Right lobe of liver (tissue), 6 donors: ENCODE results near the gene KIF14. TPM values are rescaled to one million over a fixed set of nuclear protein-coding genes. Genes with fewer than 3 reads are reported as not detected.
A peak's percentile ranks its signal among the peaks of the same experiment; 100 is the strongest.

Experiments used
- ATAC-seq, 4 donors: fragments of 200-7000 bp; cut with Tn5 transposase; one replicate each; pipeline ENCODE4 v1.9.1; 2020; ENCODE audit warnings: mild to moderate bottlenecking in 4 of 4, moderate library complexity in 4 of 4
- DNase-seq, 3 donors: peaks; one replicate each; pipeline ENCODE4 v3.0.0-alpha.2; 2020
- H3K27ac ChIP-seq, 3 donors: fragments of 200-600 bp; one replicate each; pipeline ENCODE4 v1.8.0; 2022
- H3K27me3 ChIP-seq, 2 donors: fragments of 200-600 bp; one replicate each; pipeline ENCODE4 v1.8.0; 2022
- H3K36me3 ChIP-seq, 4 donors: fragments of 200-600 bp; sonication (generic) in 1 of 4; one replicate each; pipeline versions ENCODE4 v1.5.1 to v1.8.0; 2017 to 2022; ENCODE audit warnings: control low read depth in 1 of 4
- H3K4me1 ChIP-seq, 4 donors: fragments of 200-600 bp; sonication (generic) in 1 of 4; one replicate each; pipeline versions ENCODE4 v1.5.1 to v1.8.0; 2017 to 2022; ENCODE audit warnings: control low read depth in 1 of 4
- H3K4me3 ChIP-seq, 3 donors: fragments of 200-600 bp; one replicate each; pipeline ENCODE4 v1.8.0; 2022
- H3K9me3 ChIP-seq, 4 donors: fragments of 200-600 bp; sonication (generic) in 1 of 4; one replicate each; pipeline versions ENCODE4 v1.5.1 to v1.8.0; 2017 to 2022; ENCODE audit warnings: control low read depth in 1 of 4
- CTCF ChIP-seq, 4 donors: fragments of 200-600 bp in 3 of 4; fragments of 450-650 bp in 1 of 4; IDR thresholded peaks; one replicate each; pipeline versions ENCODE4 v1.5.1 to v1.8.0; 2016 to 2022; ENCODE audit warnings: antibody characterized with exemption in 4 of 4, mild to moderate bottlenecking in 2 of 4
- POLR2A ChIP-seq: fragments of 450-650 bp; IDR thresholded peaks from one replicate; pipeline ENCODE4 v1.6.1; 2017; ENCODE audit warnings: antibody characterized with exemption, mild to moderate bottlenecking
- WGBS: methylation state at CpG from one replicate; pipeline ENCODE4 v1.1.6; 2018; ENCODE audit warnings: low coverage, low lambda C conversion rate; ENCODE audit not compliant: insufficient coverage; ENCODE audit errors: missing lambda C conversion rate; 5-methylcytosine and 5-hydroxymethylcytosine counted together
- intact Hi-C, 2 donors: fragments of 100-400 bp; cut with DNase I; formaldehyde crosslinking; loops; one replicate each; pipeline versions ENCODE4 v1.11.2 to v1.14.1; 2022
- total RNA-seq, 6 experiments: library from RNA; depleted of rRNA in 2 of 6; stranded (reverse); fragments of >200 nt in 2 of 6; fragmentation: NEBNext Ultra II Directional in 3 of 6; extraction: Animal tissue kit (Norgen Biotek cat#: 25700) in 3 of 6; gene quantifications; one replicate each; pipeline versions ENCODE4 v1.1.0 to v1.2.4, GENCODE V29; 2016 to 2023
- donor health status: DM: no; HTN: yes; CAD: no.
- donor health status: DM: no; HTN: no; CAD: no.
- donor health status: DM: no; HTN: no; CAD: no.
- donor health status: DM: no; HTN: yes; CAD: no.
- donor health status: DM: no; HTN: yes; CAD: no.

KIF14 gene
- total RNA-seq, 6 experiments from 2014 or later: 0.15 to 0.49 (median 0.38) TPM

- H3K36me3 ChIP-seq: no peaks in the 10 kb centered on the region
- TF ChIP-seq POLR2A: no peak
- TF ChIP-seq CTCF (IDR thresholded peaks at IDR 0.05): no peak
- ATAC-seq (no peak), DNase-seq (no peak)
- no peak overlapping the region for H3K27ac ChIP-seq
- H3K4me3 ChIP-seq: no peak overlapping the region
- intact Hi-C loops: loop anchor here in 1 of 2 donors (10.0 kb wide), 1 partner anchor 179 kb away; no protein-coding TSS in a partner anchor
- WGBS: 27% methylated on average over 1 of the region's 1 CpG
- H3K27me3 ChIP-seq: no peaks in the 10 kb centered on the region
- no peaks in the 10 kb centered on the region for H3K4me1 ChIP-seq
- no peaks in the 10 kb centered on the region for H3K9me3 ChIP-seq
Observed at GRCh38 chr1:200625381-200625824, 4.9 kb upstream of the KIF14 start.

DNA sequence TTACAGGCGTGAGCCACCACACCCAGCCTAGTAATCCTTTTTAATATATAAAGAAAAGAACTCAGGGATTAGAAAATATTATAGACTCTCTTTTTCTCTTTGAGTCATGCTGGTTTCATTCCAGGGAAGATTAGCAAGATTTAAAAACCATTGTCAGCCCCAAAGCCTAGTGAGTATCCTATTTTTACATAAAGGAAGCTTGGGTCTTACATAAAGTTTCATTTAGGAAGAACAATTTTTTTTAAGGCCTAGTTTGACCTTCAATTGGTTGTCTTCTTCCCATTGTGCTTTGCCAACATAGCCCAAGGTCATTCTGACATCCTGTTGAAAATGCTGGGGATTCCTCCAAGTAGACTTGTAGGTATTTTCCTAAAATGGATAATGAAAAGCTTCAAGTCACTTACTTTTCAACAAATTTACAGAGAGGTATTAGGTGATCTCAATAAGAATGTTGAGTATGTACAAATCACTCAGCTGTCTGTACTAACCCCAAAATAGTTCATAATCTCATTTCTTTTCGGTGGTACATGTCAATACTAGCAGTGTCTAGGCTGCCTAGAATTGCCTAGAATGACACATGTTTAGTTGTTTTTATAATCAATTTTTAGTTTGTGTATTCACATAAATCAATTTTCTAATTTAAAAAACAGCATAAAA lies 4.3 kb upstream of the KIF14 start:
- Histone ChIP-seq H3K4me1 (no peaks in the 10 kb centered on the region), H3K4me3 (no peak overlapping the region), H3K27ac (no peak overlapping the region), H3K9me3 (no peaks in the 10 kb centered on the region), H3K36me3 (no peaks in the 10 kb centered on the region), H3K27me3 (no peaks in the 10 kb centered on the region)
- intact Hi-C loops: loop anchor here in 1 of 2 donors (10.0 kb wide), 1 partner anchor 180 kb away; no protein-coding TSS in a partner anchor
- 94% methylated on average over 2 of the region's 2 CpGs for WGBS
- ATAC-seq (no peak), DNase-seq (no peak)
- TF ChIP-seq POLR2A (no peak), CTCF (IDR thresholded peaks at IDR 0.05) (no peak)

GRCh38 chr1:200619894-200620272 lies 668 bp downstream of the KIF14 start:
- intact Hi-C loops: loop anchor here in 1 of 2 donors (10.0 kb wide), 1 partner anchor 185 kb away; no protein-coding TSS in a partner anchor
- DNase-seq (no peak), ATAC-seq (no peak)
- H3K9me3 ChIP-seq: no peaks in the 10 kb centered on the region
- no peak for TF ChIP-seq CTCF (IDR thresholded peaks at IDR 0.05)
- no peak for TF ChIP-seq POLR2A
- peak overlapping the region in 2 of 3 donors; percentile 0 to 39 for H3K27ac ChIP-seq
- H3K4me3 ChIP-seq: peak overlapping the region; percentile 50 to 69 (median 55)
- 4% methylated on average over 6 of the region's 6 CpGs for WGBS
- H3K27me3 ChIP-seq: no peaks in the 10 kb centered on the region
- H3K4me1 ChIP-seq: no peaks in the 10 kb centered on the region
- no peaks in the 10 kb centered on the region for H3K36me3 ChIP-seq

DNA sequence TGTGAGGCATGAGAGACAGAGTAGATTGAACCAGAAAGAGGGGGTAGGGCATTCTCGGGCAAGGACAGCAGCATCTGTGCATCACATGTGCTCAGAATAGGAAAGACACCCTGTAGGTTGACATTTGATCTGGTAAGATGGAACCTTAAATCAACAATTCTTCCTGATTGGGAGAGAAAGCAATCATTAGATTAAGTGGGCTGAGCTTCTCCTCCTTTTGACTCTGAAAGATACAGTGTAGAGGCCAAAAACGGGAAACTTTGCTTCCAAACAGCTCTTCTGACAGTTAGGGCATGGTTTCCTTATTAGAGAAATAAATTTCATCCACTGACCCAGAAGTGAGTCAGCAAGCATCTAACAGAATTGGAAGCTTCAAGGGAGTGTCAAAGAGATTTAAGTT lies 9.7 kb downstream of the KIF14 start:
- Histone ChIP-seq H3K9me3 (no peaks in the 10 kb centered on the region), H3K4me3 (no peak overlapping the region), H3K4me1 (no peaks in the 10 kb centered on the region), H3K36me3 (no peaks in the 10 kb centered on the region), H3K27ac (no peak overlapping the region), H3K27me3 (no peaks in the 10 kb centered on the region)
- 62% methylated on average over 2 of the region's 2 CpGs for WGBS
- ATAC-seq (no peak), DNase-seq (no peak)
- intact Hi-C loops: no loop called here
- no peak for TF ChIP-seq CTCF (IDR thresholded peaks at IDR 0.05)
- TF ChIP-seq POLR2A: no peak
